Measurements from ENCODE around the gene KCNQ5.

The KCNQ5 gene

DNA sequence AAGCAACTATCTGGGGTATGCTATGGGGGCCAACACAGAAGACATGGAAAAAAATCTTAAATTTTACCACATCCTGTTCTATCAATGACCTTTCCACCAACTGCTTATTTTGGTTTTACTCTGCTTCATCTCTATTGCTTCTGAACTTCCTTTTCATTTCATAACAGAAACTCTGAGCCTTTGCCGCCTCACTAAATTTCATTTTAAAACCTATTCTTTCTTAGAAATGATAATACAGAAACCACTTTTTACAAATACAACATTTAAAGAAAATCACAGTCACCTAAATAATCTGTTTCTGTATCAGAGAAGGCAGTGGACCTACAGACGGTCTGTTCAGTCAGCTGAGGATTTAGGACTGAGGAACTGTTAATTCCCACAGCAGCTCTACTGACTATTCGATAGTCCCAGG is 117.5 kb downstream of the KCNQ5 start:
- peaks cover 29% of the 10 kb centered on the region for H3K4me1 Mint-ChIP-seq
- no peaks in the 10 kb centered on the region for H3K36me3 Mint-ChIP-seq (ENCODE audit: insufficient read depth)
- H3K4me3 Mint-ChIP-seq: no peak overlapping the region
- H3K27ac Mint-ChIP-seq (ENCODE audit: low read depth): no peak overlapping the region
- no peak for DNase-seq (ENCODE audit: low spot score in 2 of 2)
- no peaks in the 10 kb centered on the region for H3K27me3 Mint-ChIP-seq
- ATAC-seq (replicated peaks; ENCODE audit: extremely low read depth, poor library complexity, severe bottlenecking): no peak
- H3K9me3 Mint-ChIP-seq: no peaks in the 10 kb centered on the region

DNA sequence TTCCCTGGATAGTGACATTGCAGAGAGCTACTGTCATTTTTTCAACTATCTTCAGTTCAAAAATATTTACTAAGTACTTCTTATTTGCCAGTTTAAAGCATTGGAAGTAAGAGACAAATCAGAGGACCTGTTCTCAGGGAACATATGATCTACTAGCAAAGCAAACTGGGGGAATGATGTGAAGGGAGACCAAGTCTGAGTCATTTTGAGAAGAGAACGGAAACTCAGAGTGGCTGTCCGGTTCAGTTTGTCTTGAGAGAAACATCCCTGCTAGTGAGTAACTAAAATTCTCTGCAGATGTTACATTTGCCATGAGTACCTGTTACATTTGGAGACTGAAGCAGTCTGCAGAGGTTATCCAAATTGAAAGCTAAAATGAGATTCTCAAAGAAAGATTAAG is 118.3 kb downstream of the KCNQ5 start:
- Mint-ChIP-seq H3K4me1 (peaks cover 29% of the 10 kb centered on the region), H3K27me3 (no peaks in the 10 kb centered on the region), H3K9me3 (no peaks in the 10 kb centered on the region), H3K36me3 (ENCODE audit: insufficient read depth) (no peaks in the 10 kb centered on the region), H3K27ac (ENCODE audit: low read depth) (no peak overlapping the region), H3K4me3 (no peak overlapping the region)
- no peak for ATAC-seq (replicated peaks; ENCODE audit: extremely low read depth, poor library complexity, severe bottlenecking)
- DNase-seq (ENCODE audit: low spot score in 2 of 2): no peak

DNA sequence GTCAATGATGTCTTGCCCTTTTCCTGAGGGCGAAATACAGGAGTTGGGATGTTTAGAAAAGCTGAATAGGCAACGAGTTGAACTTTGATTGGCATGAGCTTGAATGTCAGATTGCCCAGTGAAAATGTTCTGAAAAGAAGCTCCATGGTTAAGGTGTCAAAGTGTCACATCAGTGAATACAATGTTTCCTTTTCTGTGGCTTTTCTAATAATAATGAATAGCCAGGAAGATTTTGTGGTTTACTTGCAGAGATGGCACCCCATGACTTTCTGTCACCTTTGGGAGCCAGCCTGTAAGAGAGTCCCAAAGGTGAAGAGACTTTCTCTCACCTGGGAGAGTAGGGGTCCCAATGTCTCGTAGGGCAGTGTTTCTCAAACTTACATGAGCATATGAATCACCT is 119.2 kb downstream of the KCNQ5 start:
- ATAC-seq (replicated peaks; ENCODE audit: extremely low read depth, poor library complexity, severe bottlenecking): no peak
- Mint-ChIP-seq H3K4me1 (peaks cover 30% of the 10 kb centered on the region), H3K27ac (ENCODE audit: low read depth) (no peak overlapping the region)

DNA sequence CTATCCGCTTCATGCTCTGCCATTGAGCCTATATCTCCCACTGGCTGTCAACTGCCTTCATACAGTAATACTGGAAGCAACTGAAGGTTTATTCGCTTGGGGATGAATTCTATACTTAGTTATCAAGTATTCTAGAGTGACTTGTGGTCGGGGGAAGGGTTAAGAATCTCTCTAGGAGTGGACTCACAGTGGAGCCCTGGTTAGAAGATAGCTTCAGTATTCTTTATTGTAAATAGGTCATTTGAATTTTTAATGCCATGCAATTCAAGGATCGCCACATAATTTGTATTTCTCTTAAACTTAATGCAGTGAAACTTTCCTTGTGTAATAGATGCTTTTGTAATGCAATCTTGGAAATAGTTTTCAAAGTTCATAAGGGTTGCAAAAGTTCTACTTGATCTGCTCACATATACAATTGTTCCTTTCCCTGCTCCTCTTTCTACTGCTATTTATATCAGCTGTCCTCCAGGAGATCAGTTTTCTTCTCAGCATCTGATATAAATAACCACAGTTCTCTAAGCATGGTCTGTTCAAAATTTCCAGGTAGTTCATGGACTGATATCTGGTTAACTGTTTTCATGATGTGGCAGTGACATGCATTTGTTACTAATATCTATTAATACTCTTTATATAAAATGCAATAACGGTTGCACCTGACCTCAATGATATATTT is 120.3 kb downstream of the KCNQ5 start:
- Mint-ChIP-seq H3K27ac (ENCODE audit: low read depth) (no peak overlapping the region), H3K9me3 (no peaks in the 10 kb centered on the region), H3K36me3 (ENCODE audit: insufficient read depth) (no peaks in the 10 kb centered on the region), H3K4me3 (no peak overlapping the region), H3K4me1 (peaks cover 34% of the 10 kb centered on the region), H3K27me3 (no peaks in the 10 kb centered on the region)
- ATAC-seq (replicated peaks; ENCODE audit: extremely low read depth, poor library complexity, severe bottlenecking): no peak
- no peak for DNase-seq (ENCODE audit: low spot score in 2 of 2)

More for the DNA sequence above, 119.2 kb downstream of the KCNQ5 start:
- no peak overlapping the region for H3K4me3 Mint-ChIP-seq
- no peak for DNase-seq (ENCODE audit: low spot score in 2 of 2)
- no peaks in the 10 kb centered on the region for H3K36me3 Mint-ChIP-seq (ENCODE audit: insufficient read depth)
- no peaks in the 10 kb centered on the region for H3K27me3 Mint-ChIP-seq
- H3K9me3 Mint-ChIP-seq: no peaks in the 10 kb centered on the region

DNA sequence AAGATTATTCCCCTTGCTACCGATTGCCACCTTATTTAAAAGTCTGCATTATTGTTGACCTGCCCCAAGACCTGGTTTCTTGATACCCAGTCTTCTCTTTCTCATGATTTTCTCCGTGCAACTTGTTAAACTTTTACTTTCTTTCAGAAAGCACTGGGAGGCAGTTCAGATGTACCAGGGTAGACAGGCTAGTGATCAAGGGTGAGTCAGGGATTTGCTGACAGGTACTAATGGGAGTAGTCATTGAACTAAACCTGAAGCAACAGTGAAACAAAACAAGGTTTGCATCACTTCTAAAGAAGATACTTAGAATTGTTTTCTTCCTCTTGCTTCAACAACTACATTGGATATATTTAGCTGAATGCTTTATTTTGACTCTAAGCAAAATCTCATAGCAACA is 124.4 kb downstream of the KCNQ5 start:
- H3K27ac Mint-ChIP-seq (ENCODE audit: low read depth): no peak overlapping the region
- H3K9me3 Mint-ChIP-seq: no peaks in the 10 kb centered on the region
- H3K36me3 Mint-ChIP-seq (ENCODE audit: insufficient read depth): no peaks in the 10 kb centered on the region
- ATAC-seq (replicated peaks; ENCODE audit: extremely low read depth, poor library complexity, severe bottlenecking) (no peak), DNase-seq (ENCODE audit: low spot score in 2 of 2) (no peak)
- peaks cover 7% of the 10 kb centered on the region for H3K4me1 Mint-ChIP-seq
- H3K27me3 Mint-ChIP-seq: no peaks in the 10 kb centered on the region
- H3K4me3 Mint-ChIP-seq: no peak overlapping the region

DNA sequence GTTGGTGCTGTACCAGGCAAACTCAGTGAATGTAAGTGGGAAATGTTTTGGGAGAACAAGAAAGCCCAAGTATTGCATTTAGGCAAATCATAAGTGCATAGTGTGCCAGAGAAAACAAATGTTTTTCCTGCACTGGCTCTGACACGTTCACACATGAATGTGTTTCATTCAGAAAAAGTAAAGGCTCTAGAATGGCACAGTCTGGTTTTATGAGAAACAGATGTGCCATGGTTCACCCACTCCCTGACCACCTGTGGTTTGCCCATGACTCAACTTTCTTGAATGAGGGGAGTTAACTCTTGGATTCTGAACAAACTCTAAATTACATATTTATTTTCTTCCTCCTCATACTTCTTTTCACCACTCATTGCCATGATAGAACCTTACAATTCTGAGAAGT is 126.9 kb downstream of the KCNQ5 start:
- Mint-ChIP-seq H3K36me3 (ENCODE audit: insufficient read depth) (no peaks in the 10 kb centered on the region), H3K4me1 (peaks cover 10% of the 10 kb centered on the region), H3K9me3 (no peaks in the 10 kb centered on the region), H3K27ac (ENCODE audit: low read depth) (no peak overlapping the region), H3K27me3 (no peaks in the 10 kb centered on the region), H3K4me3 (no peak overlapping the region)
- ATAC-seq (replicated peaks; ENCODE audit: extremely low read depth, poor library complexity, severe bottlenecking): no peak
- no peak for DNase-seq (ENCODE audit: low spot score in 2 of 2)

DNA sequence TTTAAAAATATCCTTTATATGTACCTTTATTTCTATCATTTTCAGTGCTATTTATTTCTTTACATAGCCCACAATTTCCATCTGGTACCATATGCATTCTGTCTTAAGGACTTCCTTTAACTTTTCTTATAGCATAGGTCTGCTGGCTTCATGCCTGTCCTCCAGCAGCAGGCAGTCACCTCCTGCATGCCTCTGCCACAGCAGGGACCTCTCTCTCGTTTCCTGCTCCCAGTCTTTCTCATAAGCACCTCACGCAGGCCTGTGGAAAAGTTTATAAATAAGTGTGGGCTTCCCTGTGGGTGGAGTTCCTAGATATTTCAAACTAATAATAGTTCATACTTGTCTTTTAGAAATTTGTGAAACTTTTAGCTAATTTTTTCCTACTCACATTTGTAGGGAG is 133.9 kb downstream of the KCNQ5 start:
- DNase-seq (ENCODE audit: low spot score in 2 of 2): no peak
- no peaks in the 10 kb centered on the region for H3K27me3 Mint-ChIP-seq

DNA sequence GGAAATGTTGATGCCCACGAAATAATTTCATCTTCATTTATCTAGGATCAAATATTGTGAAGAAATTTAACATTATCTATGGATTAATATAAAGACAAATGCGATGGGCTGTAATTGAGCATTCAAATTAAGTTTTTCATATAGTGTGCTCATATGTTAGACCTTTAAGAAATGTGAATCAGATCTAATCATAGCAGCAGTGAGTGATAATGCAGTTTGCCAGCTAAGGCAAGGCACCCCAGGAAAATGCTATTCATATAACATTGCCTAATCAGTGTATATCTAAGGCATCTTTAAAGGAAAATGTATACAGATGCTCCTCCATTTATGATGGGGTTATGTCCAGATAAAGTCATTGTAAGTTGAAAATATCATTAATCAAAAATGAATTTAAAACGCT is 135.2 kb downstream of the KCNQ5 start:
- Mint-ChIP-seq H3K36me3 (ENCODE audit: insufficient read depth) (peaks cover 1% of the 10 kb centered on the region), H3K27me3 (no peaks in the 10 kb centered on the region), H3K9me3 (no peaks in the 10 kb centered on the region), H3K27ac (ENCODE audit: low read depth) (no peak overlapping the region), H3K4me3 (no peak overlapping the region), H3K4me1 (peaks cover 8% of the 10 kb centered on the region)
- DNase-seq (ENCODE audit: low spot score in 2 of 2) (no peak), ATAC-seq (replicated peaks; ENCODE audit: extremely low read depth, poor library complexity, severe bottlenecking) (no peak)

More for the DNA sequence above, 133.9 kb downstream of the KCNQ5 start:
- H3K4me1 Mint-ChIP-seq: peaks cover 6% of the 10 kb centered on the region
- ATAC-seq (replicated peaks; ENCODE audit: extremely low read depth, poor library complexity, severe bottlenecking): no peak
- H3K9me3 Mint-ChIP-seq: no peaks in the 10 kb centered on the region
- no peak overlapping the region for H3K4me3 Mint-ChIP-seq
- H3K27ac Mint-ChIP-seq (ENCODE audit: low read depth): no peak overlapping the region
- H3K36me3 Mint-ChIP-seq (ENCODE audit: insufficient read depth): no peaks in the 10 kb centered on the region

DNA sequence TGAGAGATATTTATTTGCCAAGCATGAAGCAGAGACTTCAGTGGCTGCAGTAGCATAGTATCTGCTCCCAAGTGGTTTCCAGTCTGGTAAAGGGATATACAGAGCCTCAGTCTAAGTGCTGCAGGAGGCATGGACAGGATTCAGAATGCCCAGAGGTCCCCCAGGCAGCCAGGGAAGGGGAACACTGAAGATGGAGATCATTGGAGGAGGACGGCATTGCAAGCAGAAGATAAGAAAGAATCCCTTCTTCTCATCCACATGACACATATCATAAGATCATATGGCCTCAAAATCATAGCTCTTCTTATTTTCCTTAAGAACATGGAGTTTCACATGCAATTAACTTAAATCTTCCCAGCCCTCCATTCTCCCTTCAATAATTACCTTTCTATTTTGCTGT is 136.1 kb downstream of the KCNQ5 start:
- Mint-ChIP-seq H3K4me1 (peaks cover 6% of the 10 kb centered on the region), H3K4me3 (no peak overlapping the region), H3K36me3 (ENCODE audit: insufficient read depth) (peaks cover 1% of the 10 kb centered on the region), H3K9me3 (no peaks in the 10 kb centered on the region), H3K27ac (ENCODE audit: low read depth) (no peak overlapping the region), H3K27me3 (no peaks in the 10 kb centered on the region)
- DNase-seq (ENCODE audit: low spot score in 2 of 2): no peak
- no peak for ATAC-seq (replicated peaks; ENCODE audit: extremely low read depth, poor library complexity, severe bottlenecking)

DNA sequence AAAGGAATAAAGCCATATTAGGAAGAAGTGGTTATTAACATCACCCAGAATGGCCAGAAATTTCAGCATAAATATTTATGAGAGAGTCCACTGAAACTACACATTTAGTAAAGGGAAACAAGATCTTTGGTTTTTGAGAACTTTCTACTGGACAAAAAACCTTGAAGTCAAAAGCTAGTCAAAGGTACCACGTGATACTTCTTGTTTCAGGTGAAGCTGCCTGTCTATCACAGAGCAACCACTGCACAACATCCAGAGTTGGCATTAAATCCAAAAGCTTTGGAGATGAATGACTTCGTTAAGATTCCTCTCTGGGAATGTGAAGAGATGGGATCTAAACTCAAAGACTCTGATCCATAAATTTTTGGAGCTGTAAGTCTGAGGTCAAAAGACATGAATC is 137.0 kb downstream of the KCNQ5 start:
- Mint-ChIP-seq H3K9me3 (no peaks in the 10 kb centered on the region), H3K27me3 (no peaks in the 10 kb centered on the region), H3K36me3 (ENCODE audit: insufficient read depth) (peaks cover 1% of the 10 kb centered on the region), H3K4me1 (peaks cover 6% of the 10 kb centered on the region), H3K4me3 (no peak overlapping the region), H3K27ac (ENCODE audit: low read depth) (no peak overlapping the region)
- DNase-seq (ENCODE audit: low spot score in 2 of 2) (no peak), ATAC-seq (replicated peaks; ENCODE audit: extremely low read depth, poor library complexity, severe bottlenecking) (no peak)

DNA sequence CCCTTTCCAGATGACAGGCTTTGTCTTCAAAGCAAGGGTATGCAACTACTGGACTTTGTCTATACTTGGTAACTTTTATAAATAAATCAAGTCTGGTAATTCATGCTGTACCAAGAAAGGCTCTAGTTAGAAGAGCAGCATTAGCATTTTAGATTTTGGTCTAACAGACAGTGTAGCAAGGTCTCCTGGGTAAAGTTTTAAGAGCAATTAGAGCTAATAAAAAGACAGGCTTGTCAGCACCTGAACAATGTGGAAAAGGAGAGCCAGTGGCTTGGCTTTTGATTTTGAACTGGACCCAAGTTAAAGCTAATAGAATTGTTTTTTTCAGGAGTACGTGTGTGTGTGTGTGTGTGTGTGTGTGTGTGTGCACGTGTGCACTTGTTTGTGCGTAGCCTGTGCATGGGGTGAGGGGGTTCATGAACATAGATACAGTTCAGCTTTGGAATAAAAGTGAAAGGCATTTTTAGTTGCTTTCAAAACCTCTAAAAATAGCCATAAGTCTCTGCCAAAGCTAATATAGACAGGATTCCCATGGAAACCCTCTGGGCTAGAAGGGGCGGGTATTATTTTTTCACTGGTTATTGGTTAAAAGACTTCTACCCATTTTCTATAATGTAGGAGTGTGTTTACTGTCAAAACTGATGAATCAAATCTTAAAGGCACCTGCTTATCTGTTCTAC is 138.4 kb downstream of the KCNQ5 start:
- Mint-ChIP-seq H3K9me3 (no peaks in the 10 kb centered on the region), H3K36me3 (ENCODE audit: insufficient read depth) (peaks cover 1% of the 10 kb centered on the region), H3K4me3 (no peak overlapping the region), H3K27me3 (no peaks in the 10 kb centered on the region), H3K27ac (ENCODE audit: low read depth) (no peak overlapping the region), H3K4me1 (peaks cover 6% of the 10 kb centered on the region)
- DNase-seq (ENCODE audit: low spot score in 2 of 2): no peak
- no peak for ATAC-seq (replicated peaks; ENCODE audit: extremely low read depth, poor library complexity, severe bottlenecking)

DNA sequence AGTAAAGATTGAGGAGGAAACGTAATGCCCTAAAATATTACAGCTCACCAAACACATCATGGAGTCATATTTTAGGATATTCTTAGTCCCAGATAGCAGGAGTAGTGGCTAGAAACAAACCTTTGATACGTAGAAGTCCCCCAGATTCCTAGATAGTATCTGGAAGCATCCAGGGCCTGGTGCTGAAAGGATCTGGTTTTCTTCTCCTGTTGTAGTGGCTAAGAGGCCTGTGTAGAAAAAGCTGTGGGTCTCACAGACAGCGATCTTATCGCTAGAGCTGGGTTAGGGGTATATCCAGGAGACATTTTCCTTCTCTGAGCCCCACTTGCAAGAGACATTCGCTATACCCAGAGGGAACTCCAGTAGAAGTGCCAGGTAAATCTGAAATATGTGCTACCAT is 139.9 kb downstream of the KCNQ5 start:
- Mint-ChIP-seq H3K27ac (ENCODE audit: low read depth) (no peak overlapping the region), H3K4me3 (no peak overlapping the region), H3K27me3 (no peaks in the 10 kb centered on the region), H3K4me1 (peaks cover 6% of the 10 kb centered on the region), H3K9me3 (no peaks in the 10 kb centered on the region), H3K36me3 (ENCODE audit: insufficient read depth) (peaks cover 1% of the 10 kb centered on the region)
- no peak for DNase-seq (ENCODE audit: low spot score in 2 of 2)
- no peak for ATAC-seq (replicated peaks; ENCODE audit: extremely low read depth, poor library complexity, severe bottlenecking)

DNA sequence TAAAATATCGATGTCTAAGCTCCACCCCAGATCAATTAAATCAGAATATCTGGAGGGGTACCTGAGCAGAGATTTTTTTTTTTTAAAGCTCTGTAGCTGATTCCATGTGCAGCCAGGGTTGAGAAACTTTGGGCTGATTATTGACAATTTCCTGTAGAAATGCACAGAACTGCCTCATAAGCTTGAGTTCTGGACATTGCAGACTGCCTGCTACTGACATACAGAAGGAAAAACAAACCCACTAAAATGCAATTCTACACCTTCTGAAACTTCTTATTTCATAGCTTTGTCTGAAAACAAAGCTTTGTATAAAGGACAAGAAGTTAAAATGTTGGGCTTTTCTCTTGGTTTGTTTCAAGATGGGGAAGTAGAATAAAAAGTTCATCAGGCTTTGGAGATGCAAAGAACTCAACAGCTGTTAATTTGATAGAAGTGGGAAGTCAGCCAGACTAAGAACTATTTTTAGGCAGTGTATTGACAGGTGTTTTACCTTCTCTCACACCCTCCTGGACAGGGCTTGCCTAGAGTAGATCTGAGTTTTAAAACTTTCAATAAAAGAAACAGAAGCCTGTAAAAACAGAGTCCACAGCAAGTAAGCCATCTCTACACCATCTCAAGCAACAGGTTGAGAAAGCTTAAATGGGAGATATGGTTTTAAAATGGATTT is 147.7 kb downstream of the KCNQ5 start:
- no peaks in the 10 kb centered on the region for H3K27me3 Mint-ChIP-seq
- ATAC-seq (replicated peaks; ENCODE audit: extremely low read depth, poor library complexity, severe bottlenecking) (no peak), DNase-seq (ENCODE audit: low spot score in 2 of 2) (no peak)
- no peak overlapping the region for H3K27ac Mint-ChIP-seq (ENCODE audit: low read depth)
- no peaks in the 10 kb centered on the region for H3K4me1 Mint-ChIP-seq
- no peaks in the 10 kb centered on the region for H3K9me3 Mint-ChIP-seq
- H3K4me3 Mint-ChIP-seq: no peak overlapping the region
- H3K36me3 Mint-ChIP-seq (ENCODE audit: insufficient read depth): no peaks in the 10 kb centered on the region
